OCI-LY1 (cell line): Measurements from ENCODE around the gene LCN6.

Experiments used
- H2AFZ ChIP-seq: fragments of 200-600 bp; sonication (generic), shearing (Covaris generic); 2 replicates; pipeline ENCODE4 v1.6.0; 2014; ENCODE audit warnings: antibody characterized with exemption, mild to moderate bottlenecking, low read length
- H3F3A ChIP-seq: fragments of 200-600 bp; sonication (generic), shearing (Covaris generic); 2 replicates; pipeline ENCODE4 v1.6.0; 2014; ENCODE audit warnings: mild to moderate bottlenecking, antibody characterized with exemption, low read length, moderate library complexity; ENCODE audit not compliant: insufficient read depth
- H3K27ac ChIP-seq: fragments of 200-600 bp; sonication (generic); 2 replicates; pipeline ENCODE4 v1.5.1; 2014; ENCODE audit warnings: low read length, mixed run types, mild to moderate bottlenecking, low read depth; ENCODE audit not compliant: poor library complexity, severe bottlenecking
- H3K27me3 ChIP-seq: fragments of 200-600 bp; sonication (generic); 2 replicates; pipeline ENCODE4 v1.6.0; 2014; ENCODE audit warnings: antibody characterized with exemption, mild to moderate bottlenecking, low read length, moderate library complexity; ENCODE audit not compliant: insufficient read depth
- H3K36me3 ChIP-seq: fragments of 200-600 bp; sonication (generic); 2 replicates; pipeline ENCODE4 v1.6.1; 2014; ENCODE audit warnings: mild to moderate bottlenecking, antibody characterized with exemption, low read length, moderate library complexity, mixed read lengths; ENCODE audit not compliant: insufficient read depth
- H3K4me1 ChIP-seq: fragments of 200-600 bp; sonication (generic); 2 replicates; pipeline ENCODE4 v1.5.1; 2014; ENCODE audit warnings: mild to moderate bottlenecking, low read length, moderate library complexity; ENCODE audit not compliant: insufficient read depth, severe bottlenecking
- H3K4me2 ChIP-seq: fragments of 200-600 bp; sonication (generic), shearing (Covaris generic); 2 replicates; pipeline ENCODE4 v1.6.1; 2014; ENCODE audit warnings: low read length
- H3K4me3 ChIP-seq: fragments of 200-600 bp; sonication (generic); 2 replicates; pipeline ENCODE4 v1.5.1; 2014; ENCODE audit warnings: low read length, low read depth, mild to moderate bottlenecking, mixed read lengths; ENCODE audit not compliant: poor library complexity, severe bottlenecking
- H3K79me2 ChIP-seq: fragments of 200-600 bp; shearing (Covaris generic); 2 replicates; pipeline ENCODE4 v1.6.1; 2016; ENCODE audit warnings: mixed run types, low read length, mixed read lengths; ENCODE audit not compliant: insufficient read depth
- H3K9ac ChIP-seq: fragments of 200-600 bp; sonication (generic), shearing (Covaris generic); 2 replicates; pipeline ENCODE4 v1.6.1; 2014; ENCODE audit warnings: mild to moderate bottlenecking, low read length, mixed read lengths
- H3K9me2 ChIP-seq: fragments of 200-600 bp; sonication (generic), shearing (Covaris generic); 2 replicates; pipeline ENCODE4 v1.6.1; 2014; ENCODE audit warnings: low read depth, mild to moderate bottlenecking, low read length, mixed read lengths
- H3K9me3 ChIP-seq: fragments of 200-600 bp; shearing (Covaris generic); 2 replicates; pipeline ENCODE4 v1.6.1; 2014; ENCODE audit warnings: low read length, mixed read lengths
- H4K20me1 ChIP-seq: fragments of 200-600 bp; sonication (generic), shearing (Covaris generic); 2 replicates; pipeline ENCODE4 v1.6.0; 2016; ENCODE audit warnings: mild to moderate bottlenecking, low read length; ENCODE audit not compliant: insufficient read depth
- CTCF ChIP-seq: fragments of 200-600 bp; sonication (generic), shearing (Covaris generic); IDR thresholded peaks from 2 replicates; pipeline ENCODE4 v1.5.1; 2017; ENCODE audit warnings: mild to moderate bottlenecking, antibody characterized with exemption, low read length, moderate library complexity, mixed read lengths
- EZH2 ChIP-seq: fragments of 200-600 bp; sonication (generic), shearing (Covaris generic); IDR thresholded peaks from 2 replicates; pipeline ENCODE4 v1.8.0; 2017; ENCODE audit warnings: borderline replicate concordance, mixed run types, mild to moderate bottlenecking, antibody characterized with exemption, low read length, moderate library complexity, mixed read lengths

LCN6 gene

GRCh38 chr9:136700304-136700703, 48.0 kb downstream of the LCN6 start:
- peaks cover 13% of the 10 kb centered on the region for H3K4me1 ChIP-seq
- no peak overlapping the region for H3K27ac ChIP-seq
- H3K79me2 ChIP-seq: no peaks in the 10 kb centered on the region
- H3K36me3 ChIP-seq: no peaks in the 10 kb centered on the region
- no peaks in the 10 kb centered on the region for H3K9me3 ChIP-seq
- H3K9ac ChIP-seq: no peak overlapping the region
- no peaks in the 10 kb centered on the region for H3K9me2 ChIP-seq
- H3K27me3 ChIP-seq: peaks cover 25% of the 10 kb centered on the region; the same call in 1 of the 2 replicates
- H3K4me2 ChIP-seq: no peak overlapping the region
- no peaks in the 10 kb centered on the region for H4K20me1 ChIP-seq
- TF ChIP-seq CTCF: no peak
- no peak for TF ChIP-seq EZH2
- H3K4me3 ChIP-seq: no peak overlapping the region
- no peak overlapping the region for H2AFZ ChIP-seq
- no peaks in the 10 kb centered on the region for H3F3A ChIP-seq

- TF ChIP-seq CTCF: no peak
- no peak for TF ChIP-seq EZH2
- H3F3A ChIP-seq: no peaks in the 10 kb centered on the region
- no peaks in the 10 kb centered on the region for H3K79me2 ChIP-seq
- no peaks in the 10 kb centered on the region for H3K9me2 ChIP-seq
- H3K4me1 ChIP-seq: peaks cover 13% of the 10 kb centered on the region
- no peak overlapping the region for H3K4me3 ChIP-seq
- H3K36me3 ChIP-seq: no peaks in the 10 kb centered on the region
- no peaks in the 10 kb centered on the region for H3K9me3 ChIP-seq
- H3K4me2 ChIP-seq: no peak overlapping the region
- no peak overlapping the region for H2AFZ ChIP-seq
- no peak overlapping the region for H3K27ac ChIP-seq
- H4K20me1 ChIP-seq: no peaks in the 10 kb centered on the region
- peaks cover 24% of the 10 kb centered on the region; the same call in 1 of the 2 replicates for H3K27me3 ChIP-seq
- no peak overlapping the region for H3K9ac ChIP-seq
These were observed 49.6 kb downstream of the LCN6 start for GRCh38 chr9:136698635-136699246.

GRCh38 chr9:136697821-136698526, 50.4 kb downstream of the LCN6 start:
- Histone ChIP-seq H3K4me2 (no peak overlapping the region; the same call in 1 of the 2 replicates), H3K27ac (no peak overlapping the region), H3K9ac (no peak overlapping the region), H3K36me3 (no peaks in the 10 kb centered on the region), H3K9me3 (no peaks in the 10 kb centered on the region), H3K27me3 (peaks cover 21% of the 10 kb centered on the region; the same call in 1 of the 2 replicates), H3K4me3 (no peak overlapping the region), H4K20me1 (no peaks in the 10 kb centered on the region), H2AFZ (no peak overlapping the region), H3F3A (no peaks in the 10 kb centered on the region), H3K4me1 (peaks cover 13% of the 10 kb centered on the region), H3K9me2 (no peaks in the 10 kb centered on the region), H3K79me2 (no peaks in the 10 kb centered on the region)
- no peak for TF ChIP-seq EZH2
- no peak for TF ChIP-seq CTCF
